A549 (cell line): ENCODE data around the gene DSCAM. TPM values are rescaled to one million over a fixed set of nuclear protein-coding genes. Genes with fewer than 3 reads are reported as not detected.

Experiments used
- ATAC-seq, 2 experiments: fragments of 200-7000 bp in 1 of 2; fragments of >200 bp in 1 of 2; cut with Nextera tagmentation in 1 of 2; cut with Tn5 transposase in 1 of 2; 3 replicates each; pipeline versions ENCODE4 v1.8.0 to v1.9.1; 2018 to 2020; ENCODE audit warnings: mild to moderate bottlenecking in 1 of 2, moderate library complexity in 1 of 2
- CTCF ChIA-PET: fragments of 300-600 bp; sonication (Branson Sonifier 250); formaldehyde crosslinking; extraction: SDS; loops from one replicate; lab custom pipeline; 2021; ENCODE audit warnings: antibody characterized with exemption, inconsistent platforms; lab: Yijun Ruan, JAX
- POLR2A ChIA-PET: fragments of 350-600 bp; formaldehyde crosslinking; extraction: SDS; loops from one replicate; lab custom pipeline; 2021; ENCODE audit warnings: antibody characterized with exemption, inconsistent platforms; lab: Yijun Ruan, JAX
- DNase-seq, 2 experiments: peaks; one replicate each; pipeline versions ENCODE4 v3.0.0 to v3.0.0-alpha.2; 2011 to 2016; ENCODE audit warnings: low read depth in 1 of 2, low spot score in 1 of 2
- FAIRE-seq: peaks from 2 replicates; lab custom pipeline; 2011; peaks lifted over from hg19 to GRCh38; lab: Jason Lieb, UNC
- H3K27ac ChIP-seq, 2 experiments: fragments of >200 bp; sonication (Bioruptor Twin); formaldehyde crosslinking; 3 replicates each; pipeline ENCODE4 v1.5.1; 2016 to 2017
- H3K4me1 ChIP-seq: fragments of >200 bp; sonication (Bioruptor Twin); formaldehyde crosslinking; 3 replicates; pipeline ENCODE4 v1.6.1; 2016
- H3K4me2 ChIP-seq: fragments of >200 bp; sonication (Bioruptor Twin); formaldehyde crosslinking; 3 replicates; pipeline ENCODE4 v1.6.1; 2016
- H3K4me3 ChIP-seq: fragments of >200 bp; sonication (Bioruptor Twin); formaldehyde crosslinking; 3 replicates; pipeline ENCODE4 v1.5.1; 2016
- H3K9me3 ChIP-seq: fragments of >200 bp; sonication (Bioruptor Twin); formaldehyde crosslinking; 3 replicates; pipeline ENCODE4 v1.6.1; 2016
- BHLHE40 ChIP-seq: IDR thresholded peaks from 2 replicates; pipeline ENCODE4 v1.6.1; 2012; ENCODE audit warnings: low read depth, low read length, inconsistent platforms
- CEBPB ChIP-seq, 2 experiments: fragments of >200 bp in 1 of 2; sonication (Bioruptor Twin) in 1 of 2; formaldehyde crosslinking in 1 of 2; IDR thresholded peaks; 2 replicates each; pipeline ENCODE4 v1.6.1; 2012 to 2016
- CHD2 ChIP-seq: fragments of 150-350 bp; IDR thresholded peaks from 2 replicates; pipeline ENCODE4 v1.6.1; 2014; ENCODE audit warnings: low read length; ENCODE audit not compliant: partially characterized antibody
- CHD4 ChIP-seq: fragments of 200-600 bp; sonication (generic); IDR thresholded peaks from 2 replicates; pipeline ENCODE4 v1.6.1; 2016; ENCODE audit warnings: antibody characterized with exemption, mild to moderate bottlenecking, borderline replicate concordance
- ESRRA ChIP-seq: fragments of 150-350 bp; IDR thresholded peaks from 2 replicates; pipeline ENCODE4 v1.6.1; 2014; ENCODE audit warnings: mild to moderate bottlenecking, low read length, borderline replicate concordance
- FOSB ChIP-seq: fragments of 250-450 bp; sonication (Bioruptor Pico); IDR thresholded peaks from 2 replicates; pipeline ENCODE4 v1.5.0; 2020; ENCODE audit warnings: mild to moderate bottlenecking, moderate library complexity
- FOSL2 ChIP-seq, 2 experiments: fragments of 450-650 bp in 1 of 2; fragments of >200 bp in 1 of 2; sonication (Bioruptor Twin) in 1 of 2; formaldehyde crosslinking; IDR thresholded peaks; 2 replicates each; pipeline versions ENCODE4 v1.5.0 to v1.6.1; 2016 to 2020; ENCODE audit warnings: mild to moderate bottlenecking in 1 of 2, moderate library complexity in 1 of 2
- FOXS1 ChIP-seq: fragments of 250-450 bp; sonication (Bioruptor Pico); IDR thresholded peaks from 2 replicates; pipeline ENCODE4 v1.5.0; 2020; ENCODE audit warnings: mild to moderate bottlenecking, moderate library complexity
- HDAC2 ChIP-seq: fragments of 200-600 bp; sonication (generic); IDR thresholded peaks from 2 replicates; pipeline ENCODE4 v1.6.1; 2016
- HES2 ChIP-seq: fragments of >200 bp; sonication (Bioruptor Twin); formaldehyde crosslinking; IDR thresholded peaks from 2 replicates; pipeline ENCODE4 v1.6.1; 2016
- HEYL ChIP-seq: fragments of 250-450 bp; sonication (Bioruptor Pico); IDR thresholded peaks from 2 replicates; pipeline ENCODE4 v1.8.0; 2021; ENCODE audit warnings: mild to moderate bottlenecking, moderate library complexity
- HMGXB4 ChIP-seq: fragments of 250-450 bp; sonication (Bioruptor Pico); IDR thresholded peaks from 2 replicates; pipeline ENCODE4 v1.5.0; 2021; ENCODE audit warnings: mild to moderate bottlenecking, moderate library complexity, borderline replicate concordance
- HOXB13 ChIP-seq: fragments of 250-450 bp; sonication (Bioruptor Pico); IDR thresholded peaks from 2 replicates; pipeline ENCODE4 v1.5.0; 2020; ENCODE audit warnings: low read depth, mild to moderate bottlenecking, moderate library complexity
- HOXB5 ChIP-seq: fragments of 250-450 bp; sonication (Bioruptor Pico); IDR thresholded peaks from 2 replicates; pipeline ENCODE4 v1.5.0; 2020; ENCODE audit warnings: mild to moderate bottlenecking, moderate library complexity
- JUN ChIP-seq, 2 experiments: fragments of >200 bp; sonication (Bioruptor Twin); formaldehyde crosslinking; IDR thresholded peaks; 2 replicates in 1 of 2; 3 replicates in 1 of 2; pipeline ENCODE4 v1.6.1; 2016 to 2017
- MAZ ChIP-seq: fragments of 150-350 bp; IDR thresholded peaks from 2 replicates; pipeline ENCODE4 v1.6.1; 2014; ENCODE audit warnings: antibody characterized with exemption, low read depth, low read length, borderline replicate concordance
- MYC ChIP-seq: IDR thresholded peaks from 2 replicates; pipeline ENCODE4 v1.6.1; 2012; ENCODE audit warnings: mild to moderate bottlenecking, inconsistent platforms, low read length, improper control_type of control experiment, borderline replicate concordance
- NFE2L2 ChIP-seq: fragments of 150-350 bp; conservative IDR thresholded peaks from 2 replicates; pipeline ENCODE4 v1.6.1; 2014; ENCODE audit warnings: low read length
- NPAS2 ChIP-seq: fragments of 250-450 bp; sonication (Bioruptor Pico); IDR thresholded peaks from 2 replicates; pipeline ENCODE4 v1.8.0; 2022; ENCODE audit warnings: mild to moderate bottlenecking, moderate library complexity, borderline replicate concordance
- PBX3 ChIP-seq: IDR thresholded peaks from 2 replicates; pipeline ENCODE4 v1.6.1; 2012
- POLR2A ChIP-seq: IDR thresholded peaks from 2 replicates; pipeline ENCODE4 v1.6.1; 2012; ENCODE audit warnings: mild to moderate bottlenecking, low read length
- RAD21 ChIP-seq, 2 experiments: fragments of >200 bp in 1 of 2; sonication (Bioruptor Twin) in 1 of 2; formaldehyde crosslinking in 1 of 2; IDR thresholded peaks in 1 of 2; conservative IDR thresholded peaks in 1 of 2; 2 replicates in 1 of 2; 3 replicates in 1 of 2; pipeline ENCODE4 v1.6.1; 2012 to 2018; ENCODE audit warnings: inconsistent platforms in 1 of 2
- RARB ChIP-seq: fragments of 250-450 bp; sonication (Bioruptor Pico); IDR thresholded peaks from 2 replicates; pipeline ENCODE4 v1.8.0; 2021; ENCODE audit warnings: mild to moderate bottlenecking, moderate library complexity
- RCOR1 ChIP-seq: fragments of 150-350 bp; IDR thresholded peaks from 2 replicates; pipeline ENCODE4 v1.6.1; 2014; ENCODE audit warnings: antibody characterized with exemption, low read length, low read depth
- SREBF2 ChIP-seq: fragments of 450-650 bp; IDR thresholded peaks from 2 replicates; pipeline ENCODE4 v1.6.1; 2014; ENCODE audit warnings: mild to moderate bottlenecking, moderate library complexity
- TFCP2L1 ChIP-seq: fragments of 250-450 bp; sonication (Bioruptor Pico); IDR thresholded peaks from 2 replicates; pipeline ENCODE4 v1.5.0; 2021; ENCODE audit warnings: mild to moderate bottlenecking
- ZC3H11A ChIP-seq: fragments of 450-650 bp; IDR thresholded peaks from 2 replicates; pipeline ENCODE4 v1.6.1; 2014; ENCODE audit warnings: antibody characterized with exemption, mild to moderate bottlenecking
- WGBS: methylation state at CpG from one replicate; pipeline ENCODE4 v1.1.6; 2017; ENCODE audit errors: missing lambda C conversion rate; 5-methylcytosine and 5-hydroxymethylcytosine counted together
- polyA plus RNA-seq, 4 experiments: library from polyadenylated mRNA; depleted of rRNA in 3 of 4; stranded (reverse); fragments of >200 nt; fragmentation: RNase III in 1 of 4; extraction: RNeasy Plus Mini Kit Qiagen cat#74134 plus additional on column Dnase treatment in 1 of 4; gene quantifications; 2 replicates in 3 of 4; 3 replicates in 1 of 4; pipeline ENCODE4 v1.2.3, GENCODE V29; 2011 to 2017

The DSCAM gene
- polyA plus RNA-seq, 2 of the 4 experiments (the other 2 are of a cell fraction): not detected

- POLR2A ChIA-PET: no interaction called here
Observed at GRCh38 chr21:40753756-40754155, 93.2 kb downstream of the DSCAM start.

GRCh38 chr21:40752125-40752524 is 94.8 kb downstream of the DSCAM start:
- Histone ChIP-seq H3K27ac (no peak overlapping the region), H3K4me1 (no peaks in the 10 kb centered on the region), H3K4me3 (no peak overlapping the region), H3K9me3 (no peaks in the 10 kb centered on the region), H3K4me2 (no peak overlapping the region)
- no peak for ATAC-seq
- ChIA-PET CTCF (interaction anchor here (0.5 kb wide), 1 partner anchor 100 kb away, joined by 4 read pairs; no protein-coding TSS in a partner anchor), POLR2A (no interaction called here)
- TF ChIP-seq HOXB5 (no peak), POLR2A (no peak), FOXS1 (no peak), ZC3H11A (no peak), HDAC2 (no peak), ESRRA (no peak), NFE2L2 (no peak), RAD21 (conservative IDR thresholded peaks at IDR 0.05 in 1 of 2, IDR thresholded peaks at IDR 0.05 in 1 of 2) (no peak), JUN (IDR thresholded peaks at IDR 0.05) (no peak), HMGXB4 (CRISPR knock-in tag) (no peak), TFCP2L1 (CRISPR knock-in tag) (no peak), CHD2 (no peak), HOXB13 (CRISPR knock-in tag) (no peak), PBX3 (no peak), NPAS2 (CRISPR knock-in tag) (no peak), BHLHE40 (no peak), SREBF2 (no peak), HEYL (CRISPR knock-in tag) (no peak), MYC (no peak)
- 0% methylated on average over 2 of the region's 2 CpGs for WGBS
- no peak for FAIRE-seq
- DNase-seq: no peak

More at GRCh38 chr21:40753756-40754155, 93.2 kb downstream of the DSCAM start:
- TF ChIP-seq CHD2: no peak
- no peak for TF ChIP-seq BHLHE40
- no peak for TF ChIP-seq RARB (CRISPR knock-in tag)
- TF ChIP-seq RCOR1: no peak
- no peak for TF ChIP-seq CEBPB (IDR thresholded peaks at IDR 0.05)
- no peak for TF ChIP-seq CHD4
- TF ChIP-seq FOSL2 (IDR thresholded peaks at IDR 0.05): no peak
- no peak for TF ChIP-seq FOSL2 (CRISPR knock-in tag; IDR thresholded peaks at IDR 0.05)
- Histone ChIP-seq H3K4me2 (no peak overlapping the region), H3K27ac (no peak overlapping the region), H3K4me1 (no peaks in the 10 kb centered on the region), H3K9me3 (no peaks in the 10 kb centered on the region), H3K4me3 (no peak overlapping the region)
- CTCF ChIA-PET: no interaction called here
- no peak for DNase-seq
- no peak for ATAC-seq
- 31% methylated on average over 8 of the region's 8 CpGs for WGBS
- no peak for FAIRE-seq

GRCh38 chr21:40751221-40751620 is 95.7 kb downstream of the DSCAM start:
- no peak for DNase-seq
- ATAC-seq: no peak
- CTCF ChIA-PET: no interaction called here
- WGBS: 37% methylated on average over 3 of the region's 3 CpGs
- POLR2A ChIA-PET: no interaction called here
- Histone ChIP-seq H3K4me2 (no peak overlapping the region), H3K4me3 (no peak overlapping the region), H3K27ac (no peak overlapping the region), H3K9me3 (no peaks in the 10 kb centered on the region)
- no peak for FAIRE-seq
- TF ChIP-seq BHLHE40 (no peak), HEYL (CRISPR knock-in tag) (no peak), FOSL2 (IDR thresholded peaks at IDR 0.05) (no peak), FOSL2 (CRISPR knock-in tag; IDR thresholded peaks at IDR 0.05) (no peak), MAZ (no peak), RCOR1 (no peak), HES2 (no peak), CHD2 (no peak), FOSB (CRISPR knock-in tag) (no peak), ESRRA (no peak), PBX3 (no peak), FOXS1 (no peak)
- TF ChIP-seq, all 56 proteins: peak for 0
- H3K4me1 ChIP-seq: no peaks in the 10 kb centered on the region
